PC-9 (cell line): ENCODE results near the gene KIF16B. TPM values are rescaled to one million over a fixed set of nuclear protein-coding genes. Genes with fewer than 3 reads are reported as not detected.

ENCODE experiments used
- BruUV-seq: library from RNA; stranded (reverse); fragments of 400-500 nt; replicated peaks from 2 replicates; lab custom pipeline; 2021; lab: Mats Ljungman, UMichigan
- CTCF ChIA-PET: fragments of 300-600 bp; sonication (Branson Sonifier 250); formaldehyde crosslinking; loops from one replicate; lab custom pipeline; 2022; ENCODE audit warnings: antibody characterized with exemption; lab: Charles Lee
- POLR2A ChIA-PET: fragments of 300-600 bp; sonication (Branson Sonifier 250); formaldehyde crosslinking; loops from one replicate; lab custom pipeline; 2022; ENCODE audit warnings: antibody characterized with exemption; ENCODE audit not compliant: unreplicated experiment; lab: Charles Lee
- DNase-seq, 2 experiments: peaks; one replicate each; pipeline versions ENCODE4 v3.0.0 to v3.0.0-alpha.2; 2015 to 2022; ENCODE audit warnings: mixed read lengths in 1 of 2
- H2AFZ ChIP-seq: fragments of 200-600 bp; sonication (generic); 2 replicates; pipeline ENCODE4 v1.8.1; 2017; ENCODE audit warnings: antibody characterized with exemption
- H3F3A ChIP-seq: fragments of 200-600 bp; sonication (generic); 2 replicates; pipeline ENCODE4 v1.8.1; 2017; ENCODE audit warnings: antibody characterized with exemption, mild to moderate bottlenecking, low read depth; ENCODE audit not compliant: insufficient read depth
- H3K27ac ChIP-seq: fragments of 200-600 bp; sonication (generic); 2 replicates; pipeline ENCODE4 v1.6.1; 2016; ENCODE audit warnings: mixed run types
- H3K27me3 ChIP-seq: fragments of 200-600 bp; sonication (generic); 2 replicates; pipeline ENCODE4 v1.6.1; 2016; ENCODE audit warnings: low read depth, mixed run types; ENCODE audit not compliant: insufficient read depth
- H3K36me3 ChIP-seq: fragments of 200-600 bp; sonication (generic); 2 replicates; pipeline ENCODE4 v1.6.1; 2016; ENCODE audit warnings: low read depth, mixed run types
- H3K4me1 ChIP-seq: fragments of 200-600 bp; sonication (generic); replicated peaks from 2 replicates; pipeline ENCODE4 v1.6.1; 2016; ENCODE audit warnings: mixed run types; ENCODE audit not compliant: insufficient read depth
- H3K4me2 ChIP-seq: fragments of 200-600 bp; sonication (generic); 2 replicates; pipeline ENCODE4 v1.6.1; 2017; ENCODE audit warnings: mixed run types
- H3K4me3 ChIP-seq: fragments of 200-600 bp; sonication (generic); 2 replicates; pipeline ENCODE4 v1.6.1; 2016; ENCODE audit warnings: mixed run types
- H3K79me2 ChIP-seq: fragments of 200-600 bp; sonication (generic); 2 replicates; pipeline ENCODE4 v1.6.1; 2017; ENCODE audit warnings: low read depth, mixed run types
- H3K9me2 ChIP-seq: fragments of 200-600 bp; sonication (generic); 2 replicates; pipeline ENCODE4 v1.8.1; 2017; ENCODE audit warnings: mild to moderate bottlenecking; ENCODE audit not compliant: insufficient read depth
- H3K9me3 ChIP-seq: fragments of 200-600 bp; sonication (generic); 2 replicates; pipeline ENCODE4 v1.8.1; 2016; ENCODE audit warnings: low read depth; ENCODE audit not compliant: insufficient read depth
- H4K20me1 ChIP-seq: fragments of 200-600 bp; sonication (generic); 2 replicates; pipeline ENCODE4 v1.8.1; 2017; ENCODE audit not compliant: insufficient read depth
- EZH2 ChIP-seq: fragments of 200-600 bp; sonication (generic); IDR thresholded peaks from 2 replicates; pipeline ENCODE4 v1.8.0; 2017; ENCODE audit warnings: antibody characterized with exemption, low read depth
- intact Hi-C: fragments of 100-400 bp; cut with micrococcal nuclease; formaldehyde crosslinking; loops from one replicate; pipeline ENCODE4 v1.10.0; 2022; ENCODE audit not compliant: unreplicated experiment
- total RNA-seq: library from RNA; stranded (reverse); gene quantifications from 2 replicates; pipeline ENCODE4 v1.2.3, GENCODE V29; 2021
- TF ChIP-seq, protein P1 (sequence below): fragments of 200-600 bp; sonication (generic); conservative IDR thresholded peaks from 2 replicates; pipeline ENCODE4 v1.6.1; 2017; ENCODE audit warnings: mixed run types, antibody characterized with exemption, mild to moderate bottlenecking, moderate library complexity

KIF16B gene
- total RNA-seq, 1 experiment from 2014 or later = 17.6 TPM

- POLR2A ChIA-PET = no interaction called here
- Histone ChIP-seq H3K4me3 (no peak overlapping the region), H3K79me2 (no peaks in the 10 kb centered on the region), H3K9me2 (no peaks in the 10 kb centered on the region), H4K20me1 (no peaks in the 10 kb centered on the region), H3F3A (no peaks in the 10 kb centered on the region), H2AFZ (no peak overlapping the region), H3K27ac (no peak overlapping the region), H3K4me1 (no peaks in the 10 kb centered on the region), H3K36me3 (no peaks in the 10 kb centered on the region), H3K4me2 (no peak overlapping the region), H3K27me3 (no peaks in the 10 kb centered on the region), H3K9me3 (no peaks in the 10 kb centered on the region)
- DNase-seq = no peak
- TF ChIP-seq EZH2 = no peak
- TF ChIP-seq, protein P1, sequence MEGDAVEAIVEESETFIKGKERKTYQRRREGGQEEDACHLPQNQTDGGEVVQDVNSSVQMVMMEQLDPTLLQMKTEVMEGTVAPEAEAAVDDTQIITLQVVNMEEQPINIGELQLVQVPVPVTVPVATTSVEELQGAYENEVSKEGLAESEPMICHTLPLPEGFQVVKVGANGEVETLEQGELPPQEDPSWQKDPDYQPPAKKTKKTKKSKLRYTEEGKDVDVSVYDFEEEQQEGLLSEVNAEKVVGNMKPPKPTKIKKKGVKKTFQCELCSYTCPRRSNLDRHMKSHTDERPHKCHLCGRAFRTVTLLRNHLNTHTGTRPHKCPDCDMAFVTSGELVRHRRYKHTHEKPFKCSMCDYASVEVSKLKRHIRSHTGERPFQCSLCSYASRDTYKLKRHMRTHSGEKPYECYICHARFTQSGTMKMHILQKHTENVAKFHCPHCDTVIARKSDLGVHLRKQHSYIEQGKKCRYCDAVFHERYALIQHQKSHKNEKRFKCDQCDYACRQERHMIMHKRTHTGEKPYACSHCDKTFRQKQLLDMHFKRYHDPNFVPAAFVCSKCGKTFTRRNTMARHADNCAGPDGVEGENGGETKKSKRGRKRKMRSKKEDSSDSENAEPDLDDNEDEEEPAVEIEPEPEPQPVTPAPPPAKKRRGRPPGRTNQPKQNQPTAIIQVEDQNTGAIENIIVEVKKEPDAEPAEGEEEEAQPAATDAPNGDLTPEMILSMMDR = no peak
- BruUV-seq = no TSS peak
- CTCF ChIA-PET = no interaction called here
- intact Hi-C loops = no loop called here
Observed at GRCh38 chr20:16245879-16246278, 327.4 kb downstream of the KIF16B start.

- no peaks in the 10 kb centered on the region for H4K20me1 ChIP-seq
- no peaks in the 10 kb centered on the region for H3K27me3 ChIP-seq
- H3K27ac ChIP-seq = no peak overlapping the region
- POLR2A ChIA-PET = no interaction called here
- no peaks in the 10 kb centered on the region for H3F3A ChIP-seq
- TF ChIP-seq EZH2 = no peak
- BruUV-seq = no TSS peak
- no peak for DNase-seq
- no peak overlapping the region for H2AFZ ChIP-seq
- no peaks in the 10 kb centered on the region for H3K4me1 ChIP-seq
- no peak overlapping the region for H3K4me2 ChIP-seq
- intact Hi-C loops = no loop called here
- no peaks in the 10 kb centered on the region for H3K36me3 ChIP-seq
- H3K9me3 ChIP-seq = peaks cover 6% of the 10 kb centered on the region
- CTCF ChIA-PET = no interaction called here
- no peaks in the 10 kb centered on the region for H3K9me2 ChIP-seq
- no peaks in the 10 kb centered on the region for H3K79me2 ChIP-seq
- no peak overlapping the region for H3K4me3 ChIP-seq
Observed at GRCh38 chr20:16244892-16245291, 328.4 kb downstream of the KIF16B start.

DNA sequence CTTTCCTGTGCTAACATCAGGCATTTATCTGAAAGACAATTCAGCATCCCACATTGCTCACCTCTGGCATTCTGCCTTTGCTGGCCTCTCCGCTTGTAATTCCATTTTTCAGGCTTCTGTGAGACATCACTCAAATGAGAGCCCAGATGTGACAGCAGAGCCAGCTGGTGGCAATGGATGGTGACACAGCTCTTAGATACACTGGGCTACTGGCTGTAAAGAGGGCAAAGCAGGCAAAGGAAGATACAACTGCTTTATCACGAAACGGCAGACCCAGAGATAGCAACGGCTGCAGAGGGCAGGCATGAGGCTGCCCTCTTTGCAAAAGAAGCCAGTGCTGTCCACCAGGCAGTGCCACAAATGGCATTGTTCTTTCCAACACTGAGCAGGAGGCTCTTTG is 329.8 kb downstream of the KIF16B start:
- CTCF ChIA-PET = no interaction called here
- no peak overlapping the region for H3K4me3 ChIP-seq
- no peak for DNase-seq
- H3K27me3 ChIP-seq = no peaks in the 10 kb centered on the region
- H2AFZ ChIP-seq = no peak overlapping the region
- no TSS peak for BruUV-seq
- H3K27ac ChIP-seq = no peak overlapping the region
- POLR2A ChIA-PET = no interaction called here
- H3K9me2 ChIP-seq = no peaks in the 10 kb centered on the region
- H3K4me2 ChIP-seq = no peak overlapping the region
- no peaks in the 10 kb centered on the region for H4K20me1 ChIP-seq
- no peaks in the 10 kb centered on the region for H3K36me3 ChIP-seq
- no peaks in the 10 kb centered on the region for H3F3A ChIP-seq
- H3K4me1 ChIP-seq = no peaks in the 10 kb centered on the region
- intact Hi-C loops = no loop called here
- peaks cover 7% of the 10 kb centered on the region for H3K9me3 ChIP-seq
- no peaks in the 10 kb centered on the region for H3K79me2 ChIP-seq
- no peak for TF ChIP-seq EZH2
- TF ChIP-seq, protein P1 = no peak

DNA sequence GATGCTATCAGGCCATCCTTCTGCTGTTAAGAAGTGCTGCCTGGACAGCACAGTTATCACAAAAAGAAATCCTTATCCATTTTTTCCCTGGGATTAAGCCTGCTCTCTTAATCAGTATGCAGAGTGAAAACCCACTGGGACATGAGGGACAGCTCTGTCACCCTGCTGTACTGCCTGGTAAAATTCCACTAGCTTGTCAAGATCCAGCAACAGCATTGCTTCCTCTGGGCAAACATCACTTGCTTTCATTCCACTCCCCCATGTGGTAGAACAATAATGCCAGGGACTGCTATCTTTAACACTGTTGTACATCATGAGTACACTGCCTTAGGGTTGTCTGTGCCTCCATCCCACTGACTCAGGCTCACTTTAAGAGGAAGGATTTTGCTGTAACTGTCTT is 331.3 kb downstream of the KIF16B start:
- CTCF ChIA-PET = no interaction called here
- BruUV-seq = no TSS peak

More for the DNA sequence above, 331.3 kb downstream of the KIF16B start:
- no peak overlapping the region for H3K4me2 ChIP-seq
- peaks cover 14% of the 10 kb centered on the region for H3K9me3 ChIP-seq
- intact Hi-C loops = no loop called here
- H3K4me3 ChIP-seq = no peak overlapping the region
- H3K36me3 ChIP-seq = no peaks in the 10 kb centered on the region
- H4K20me1 ChIP-seq = no peaks in the 10 kb centered on the region
- no peak for DNase-seq
- no peaks in the 10 kb centered on the region for H3K27me3 ChIP-seq
- no peaks in the 10 kb centered on the region for H3K4me1 ChIP-seq
- H2AFZ ChIP-seq = no peak overlapping the region
- no peak overlapping the region for H3K27ac ChIP-seq
- H3F3A ChIP-seq = no peaks in the 10 kb centered on the region
- POLR2A ChIA-PET = no interaction called here
- H3K9me2 ChIP-seq = no peaks in the 10 kb centered on the region
- TF ChIP-seq EZH2 = no peak
- TF ChIP-seq, protein P1 = no peak; the same call in 1 of the 2 replicates
- no peaks in the 10 kb centered on the region for H3K79me2 ChIP-seq
